Measurements from ENCODE around the gene SPTBN4. TPM values are rescaled to one million over a fixed set of nuclear protein-coding genes. Genes with fewer than 3 reads are reported as not detected.

The SPTBN4 gene
- total RNA-seq, 1 donor from 2014 or later = 1.5 TPM

DNA sequence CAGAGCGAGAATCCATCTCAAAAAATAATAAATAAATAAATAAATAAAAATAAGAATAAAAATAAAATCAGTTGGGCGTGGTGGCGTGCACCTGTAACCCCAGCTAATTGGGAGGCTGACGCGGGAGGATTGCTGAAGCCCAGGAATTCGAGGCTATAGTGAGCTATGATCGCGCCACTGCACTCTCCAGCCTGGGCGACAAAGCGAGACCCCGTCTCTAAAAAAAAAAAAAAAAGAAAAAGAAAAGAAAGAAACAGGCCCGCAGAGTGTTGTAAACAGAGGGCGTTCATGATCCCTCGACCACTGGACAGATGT lies 46.4 kb upstream of the SPTBN4 start:
- Histone ChIP-seq H3K9me3 (no peaks in the 10 kb centered on the region), H3K4me1 (peaks cover 69% of the 10 kb centered on the region), H3K4me3 (peak overlapping the region; percentile 76), H3K27ac (peak overlapping the region; percentile 99), H3K27me3 (no peaks in the 10 kb centered on the region), H3K36me3 (peaks cover 13% of the 10 kb centered on the region)
- intact Hi-C loops (cut with DNase I) = no loop called here
- no peak for DNase-seq
- no peak for ATAC-seq
- TF ChIP-seq, protein P1, sequence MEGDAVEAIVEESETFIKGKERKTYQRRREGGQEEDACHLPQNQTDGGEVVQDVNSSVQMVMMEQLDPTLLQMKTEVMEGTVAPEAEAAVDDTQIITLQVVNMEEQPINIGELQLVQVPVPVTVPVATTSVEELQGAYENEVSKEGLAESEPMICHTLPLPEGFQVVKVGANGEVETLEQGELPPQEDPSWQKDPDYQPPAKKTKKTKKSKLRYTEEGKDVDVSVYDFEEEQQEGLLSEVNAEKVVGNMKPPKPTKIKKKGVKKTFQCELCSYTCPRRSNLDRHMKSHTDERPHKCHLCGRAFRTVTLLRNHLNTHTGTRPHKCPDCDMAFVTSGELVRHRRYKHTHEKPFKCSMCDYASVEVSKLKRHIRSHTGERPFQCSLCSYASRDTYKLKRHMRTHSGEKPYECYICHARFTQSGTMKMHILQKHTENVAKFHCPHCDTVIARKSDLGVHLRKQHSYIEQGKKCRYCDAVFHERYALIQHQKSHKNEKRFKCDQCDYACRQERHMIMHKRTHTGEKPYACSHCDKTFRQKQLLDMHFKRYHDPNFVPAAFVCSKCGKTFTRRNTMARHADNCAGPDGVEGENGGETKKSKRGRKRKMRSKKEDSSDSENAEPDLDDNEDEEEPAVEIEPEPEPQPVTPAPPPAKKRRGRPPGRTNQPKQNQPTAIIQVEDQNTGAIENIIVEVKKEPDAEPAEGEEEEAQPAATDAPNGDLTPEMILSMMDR (IDR thresholded peaks at IDR 0.05) = no peak

DNA sequence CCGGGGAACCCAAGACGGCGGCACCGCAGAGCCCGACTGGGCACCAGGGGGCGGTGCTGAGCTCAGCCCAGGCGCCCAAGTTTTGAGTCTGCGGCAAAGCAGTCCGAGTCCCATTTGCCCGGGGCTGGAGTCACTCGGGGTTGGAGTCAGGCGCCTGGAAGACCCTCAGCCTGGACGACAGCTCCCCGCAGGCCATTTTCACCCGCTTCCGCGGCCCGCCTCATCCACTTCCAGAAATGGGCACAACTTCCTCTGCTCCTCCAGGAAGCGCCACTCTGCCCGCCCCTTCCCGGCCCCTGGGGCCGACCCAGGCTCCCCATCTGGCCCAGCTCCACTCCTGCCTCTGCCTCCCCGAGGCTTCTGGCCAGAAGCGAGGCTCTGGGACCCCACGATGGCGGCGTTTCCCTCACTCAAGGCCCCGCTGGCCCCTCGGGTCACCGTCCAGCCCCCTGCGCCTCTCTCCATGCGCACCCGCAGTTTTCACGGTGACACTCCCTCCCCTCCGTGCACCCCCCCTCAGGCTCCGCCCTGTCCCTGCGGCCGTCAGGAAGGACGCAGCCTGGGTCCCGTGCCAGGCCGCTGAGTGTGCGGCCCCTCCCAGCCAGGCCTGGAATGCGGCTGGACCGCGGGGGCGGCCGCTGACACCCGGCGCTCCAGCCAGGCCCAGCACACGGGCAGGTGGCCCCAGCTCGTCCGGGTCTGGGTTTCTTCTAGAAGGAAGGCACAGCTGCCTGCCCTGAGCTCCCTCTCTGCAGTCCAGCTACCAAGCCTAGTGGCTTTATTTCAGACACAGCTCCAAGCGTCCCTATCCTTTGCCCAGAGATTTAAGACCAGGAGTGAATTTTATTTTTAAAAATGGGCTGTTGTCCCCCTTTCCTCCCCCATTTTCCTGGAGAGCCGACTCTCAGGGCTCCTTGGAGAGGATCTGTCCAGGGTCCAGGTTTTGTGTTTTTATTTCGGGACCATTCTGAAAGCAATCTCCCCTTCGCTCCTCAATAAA lies 45.7 kb upstream of the SPTBN4 start:
- ATAC-seq = peak; percentile 86
- DNase-seq = peak; percentile 97
- intact Hi-C loops (cut with DNase I) = no loop called here
- H3K4me3 ChIP-seq = peak overlapping the region; percentile 76
- no peaks in the 10 kb centered on the region for H3K27me3 ChIP-seq
- peaks cover 63% of the 10 kb centered on the region for H3K4me1 ChIP-seq
- TF ChIP-seq, protein P1 (IDR thresholded peaks at IDR 0.05) = peak; percentile 80
- peaks cover 13% of the 10 kb centered on the region for H3K36me3 ChIP-seq
- H3K27ac ChIP-seq = peak overlapping the region; percentile 99
- H3K9me3 ChIP-seq = no peaks in the 10 kb centered on the region

DNA sequence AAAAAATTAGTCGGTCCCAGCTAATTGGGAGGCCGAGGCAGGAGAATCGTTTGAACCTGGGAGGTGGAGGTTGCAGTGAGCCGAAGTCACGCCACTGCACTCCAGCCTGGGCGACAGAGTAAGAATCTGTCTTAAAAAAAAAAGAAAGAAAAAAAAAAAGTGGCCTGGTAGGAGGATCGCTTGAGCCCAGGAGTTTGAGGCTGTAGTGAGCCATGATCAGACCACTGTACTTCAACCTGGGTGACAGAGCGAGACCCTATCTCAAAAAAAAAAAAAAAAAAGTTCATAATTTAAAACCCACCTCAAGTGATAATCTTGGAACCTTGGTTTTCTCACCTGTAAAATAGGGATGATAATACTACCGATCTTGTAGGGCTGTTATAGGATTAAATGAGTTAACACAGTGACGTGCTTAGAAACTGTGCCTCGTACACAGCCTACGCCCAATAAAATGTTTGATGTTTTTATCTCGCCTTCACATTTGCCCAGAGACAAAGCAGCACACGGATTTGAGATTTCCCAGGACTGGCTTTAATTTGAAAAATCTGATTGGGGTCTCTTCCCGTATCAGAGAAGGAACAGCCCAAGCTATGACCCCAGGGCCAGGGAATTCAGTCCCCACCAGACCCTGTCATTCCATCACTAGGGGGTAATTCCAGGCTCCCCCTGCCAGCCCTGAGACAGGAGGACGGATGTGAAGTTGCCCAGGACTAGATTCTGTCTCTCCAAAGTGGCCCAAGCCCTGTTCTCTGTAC lies 44.6 kb upstream of the SPTBN4 start:
- DNase-seq (no peak), ATAC-seq (no peak)
- intact Hi-C loops (cut with DNase I) = no loop called here
- TF ChIP-seq, protein P1 (IDR thresholded peaks at IDR 0.05) = no peak
- H3K27me3 ChIP-seq = no peaks in the 10 kb centered on the region
- peak overlapping the region; percentile 76 for H3K4me3 ChIP-seq
- peaks cover 56% of the 10 kb centered on the region for H3K4me1 ChIP-seq
- peaks cover 13% of the 10 kb centered on the region for H3K36me3 ChIP-seq
- no peaks in the 10 kb centered on the region for H3K9me3 ChIP-seq
- H3K27ac ChIP-seq = peak overlapping the region; percentile 99

DNA sequence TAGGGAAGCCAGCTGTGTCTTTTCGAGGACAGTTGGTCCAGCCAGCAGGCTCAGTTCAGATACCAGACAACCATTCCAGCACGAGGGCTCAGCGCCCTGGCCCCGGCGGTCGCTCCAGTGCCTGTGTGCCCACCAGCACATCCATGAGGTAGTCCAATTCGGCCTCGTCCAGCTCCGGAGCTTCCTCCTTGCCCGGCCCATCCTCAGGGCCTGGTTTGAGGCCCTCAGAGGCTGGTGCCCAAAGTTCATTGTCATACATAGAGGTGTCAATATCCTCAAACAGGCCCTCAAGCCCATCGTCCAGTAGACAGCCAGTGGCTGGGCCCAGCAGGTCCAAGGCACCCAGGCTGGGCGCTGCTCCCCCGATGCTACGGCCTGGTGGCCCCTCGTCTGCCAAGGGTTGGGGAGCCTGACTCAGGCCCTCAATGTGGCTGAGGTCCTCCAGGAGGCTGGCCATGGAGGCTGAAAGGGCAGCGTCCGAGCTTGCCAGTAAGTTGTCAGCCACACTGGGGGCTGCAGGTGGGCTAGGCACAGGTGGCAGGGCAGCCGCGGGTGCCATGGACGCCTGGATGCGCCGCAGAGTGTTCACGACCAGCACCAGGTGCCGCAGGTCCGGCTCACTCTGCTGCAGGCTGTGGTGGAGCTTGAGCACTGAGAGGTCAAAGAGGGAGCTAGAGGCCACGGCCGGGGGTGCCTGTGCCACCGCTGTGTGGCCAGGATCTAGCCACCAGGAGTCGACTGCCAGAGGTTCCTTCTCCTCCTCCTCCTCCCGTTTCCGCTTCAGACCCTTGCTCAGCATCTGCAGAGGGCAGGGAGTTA lies 43.8 kb upstream of the SPTBN4 start:
- H3K9me3 ChIP-seq = no peaks in the 10 kb centered on the region
- intact Hi-C loops (cut with DNase I) = no loop called here
- H3K36me3 ChIP-seq = peaks cover 13% of the 10 kb centered on the region
- H3K27ac ChIP-seq = peak overlapping the region; percentile 99
- no peaks in the 10 kb centered on the region for H3K27me3 ChIP-seq
- H3K4me1 ChIP-seq = peaks cover 48% of the 10 kb centered on the region
- no peak for ATAC-seq
- TF ChIP-seq, protein P1 (IDR thresholded peaks at IDR 0.05) = no peak
- DNase-seq = no peak
- H3K4me3 ChIP-seq = peak overlapping the region; percentile 60

DNA sequence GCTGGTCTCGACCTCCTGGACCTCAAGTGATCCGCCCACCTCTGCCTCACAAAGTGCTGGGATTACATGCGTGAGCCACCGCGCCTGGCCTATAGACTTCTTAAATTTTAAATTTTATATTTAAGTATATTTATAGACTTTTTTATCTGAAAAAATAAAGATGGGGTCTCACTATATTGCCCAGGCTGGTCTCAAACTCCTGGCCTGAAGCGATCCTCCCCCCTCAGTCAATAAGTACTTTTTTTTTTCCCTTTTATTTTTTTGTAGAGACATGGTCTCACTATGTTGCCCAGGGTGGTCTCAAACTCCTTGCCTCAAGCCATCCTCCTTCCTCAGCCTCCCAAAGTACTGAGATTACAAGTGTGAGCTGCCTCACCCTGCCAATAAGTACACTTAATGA lies 42.9 kb upstream of the SPTBN4 start:
- H3K36me3 ChIP-seq = peaks cover 13% of the 10 kb centered on the region
- H3K27ac ChIP-seq = peak overlapping the region; percentile 98
- no peaks in the 10 kb centered on the region for H3K27me3 ChIP-seq
- H3K4me3 ChIP-seq = peak overlapping the region; percentile 60
- ATAC-seq = no peak
- intact Hi-C loops (cut with DNase I) = no loop called here
- TF ChIP-seq, protein P1 (IDR thresholded peaks at IDR 0.05) = no peak
- H3K9me3 ChIP-seq = no peaks in the 10 kb centered on the region
- DNase-seq = no peak
- H3K4me1 ChIP-seq = peaks cover 44% of the 10 kb centered on the region
